ENCODE results near the gene PDZD7.

Gene PDZD7

GRCh38 chr10:101031128-101031795 is at the start of gene PDZD7, which contains the start of gene SFXN3:
PDZD7 (minus strand) TSS chr10:101031129; CDS start chr10:101030219, 910 bp downstream.
SFXN3 (plus strand) TSS chr10:101031234; CDS start chr10:101034695, 3,461 bp downstream.
- DNase-seq = peak; percentile 97 to 98

DNA sequence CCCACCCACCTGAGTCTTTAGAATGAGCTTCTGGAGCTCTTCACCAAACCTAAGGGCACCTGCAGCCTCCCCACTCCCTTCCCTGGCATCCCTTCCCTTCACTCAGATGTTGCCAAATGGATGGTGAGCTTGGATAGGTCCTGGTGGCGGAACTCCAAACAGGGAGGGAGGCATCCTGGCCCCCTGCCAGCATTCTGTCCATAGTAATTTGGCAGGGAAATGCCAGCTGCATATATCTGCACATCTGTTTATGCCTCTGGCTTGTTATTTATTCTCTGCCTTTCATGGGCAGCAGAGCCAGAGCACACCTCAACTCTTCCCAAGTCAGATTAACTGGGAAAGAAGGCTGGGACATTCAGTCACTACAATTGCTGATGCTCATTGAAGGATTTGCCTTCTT is 48.9 kb upstream of the PDZD7 start:
- no peak for DNase-seq

DNA sequence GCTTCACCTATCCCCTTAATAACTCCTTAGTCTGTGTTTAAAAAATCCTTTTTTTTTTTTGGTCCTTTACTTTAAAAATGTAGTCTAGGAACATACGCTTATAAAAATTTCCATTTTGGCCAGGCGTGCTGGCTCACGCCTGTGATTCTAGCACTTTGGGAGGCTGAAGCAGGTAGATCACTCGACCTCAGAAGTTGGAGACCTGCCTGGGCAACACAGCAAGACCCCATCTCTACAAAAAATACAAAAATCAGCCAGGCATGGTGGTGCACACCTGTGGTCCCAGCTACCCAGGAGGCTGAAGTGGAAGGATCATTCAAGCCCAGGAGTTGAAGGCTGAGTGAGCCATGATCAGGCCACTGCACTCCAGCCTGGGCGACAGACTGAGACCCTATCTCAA is 45.7 kb upstream of the PDZD7 start:
- DNase-seq = no peak

DNA sequence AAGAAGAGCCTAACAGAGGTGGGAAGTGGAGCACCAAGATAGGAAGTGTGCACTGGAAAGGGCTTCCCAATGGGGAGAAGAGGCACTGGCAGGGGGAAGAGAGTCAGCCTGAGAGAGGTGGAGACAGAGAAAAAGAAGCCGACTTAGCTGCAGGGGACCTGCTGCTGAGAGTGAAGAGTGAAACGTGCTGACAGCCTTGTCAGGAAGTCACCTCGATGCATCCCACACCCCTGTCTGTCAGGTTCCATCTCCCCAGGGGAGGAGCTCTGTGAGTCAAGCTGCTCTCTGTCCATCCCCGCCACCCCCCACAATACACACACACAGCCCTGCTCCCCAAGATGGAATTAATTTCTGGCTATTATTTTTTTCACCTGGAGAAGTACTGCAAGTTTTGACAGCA is 44.8 kb upstream of the PDZD7 start:
- DNase-seq = no peak

DNA sequence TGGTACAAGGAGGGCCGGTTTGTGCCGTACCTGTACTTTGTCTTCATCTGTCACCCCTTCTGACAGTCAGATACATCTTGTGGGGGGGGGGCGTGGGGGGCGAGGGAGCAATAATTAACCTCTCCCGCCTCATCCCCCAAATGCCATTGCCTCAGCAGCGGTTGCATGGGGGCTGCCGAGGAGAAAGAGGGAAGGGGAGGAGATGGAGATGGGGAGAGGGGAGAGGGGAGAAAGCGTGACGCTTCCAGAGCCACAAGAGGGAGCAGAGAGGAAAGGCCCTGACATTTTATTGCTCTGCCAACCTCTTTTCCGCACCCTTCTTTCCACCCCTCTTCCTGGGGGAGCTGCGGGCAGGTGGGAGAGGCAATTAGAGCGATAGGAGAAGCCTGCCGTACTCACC is 42.7 kb upstream of the PDZD7 start:
- DNase-seq = no peak

DNA sequence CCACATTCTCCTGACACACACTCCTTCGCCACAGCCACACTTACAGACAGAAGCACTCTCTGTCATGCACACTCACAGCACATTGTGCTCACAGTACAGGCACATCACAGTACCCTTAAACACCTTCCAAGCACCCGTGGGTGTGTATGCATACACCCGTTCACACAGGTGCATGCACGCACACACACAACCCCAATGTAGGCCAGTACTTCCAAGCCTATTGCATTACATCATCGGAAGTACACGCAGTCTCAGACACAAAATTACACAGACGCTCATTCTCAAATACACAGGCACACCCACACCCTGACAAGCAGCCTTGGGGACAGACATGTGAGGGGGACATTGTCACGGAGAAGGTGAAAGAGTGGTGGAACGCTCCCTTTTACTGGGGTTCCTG is 42.0 kb upstream of the PDZD7 start:
- DNase-seq = no peak

- no peak for DNase-seq
Observed at GRCh38 chr10:101071885-101072433, 41.0 kb upstream of the PDZD7 start.

DNA sequence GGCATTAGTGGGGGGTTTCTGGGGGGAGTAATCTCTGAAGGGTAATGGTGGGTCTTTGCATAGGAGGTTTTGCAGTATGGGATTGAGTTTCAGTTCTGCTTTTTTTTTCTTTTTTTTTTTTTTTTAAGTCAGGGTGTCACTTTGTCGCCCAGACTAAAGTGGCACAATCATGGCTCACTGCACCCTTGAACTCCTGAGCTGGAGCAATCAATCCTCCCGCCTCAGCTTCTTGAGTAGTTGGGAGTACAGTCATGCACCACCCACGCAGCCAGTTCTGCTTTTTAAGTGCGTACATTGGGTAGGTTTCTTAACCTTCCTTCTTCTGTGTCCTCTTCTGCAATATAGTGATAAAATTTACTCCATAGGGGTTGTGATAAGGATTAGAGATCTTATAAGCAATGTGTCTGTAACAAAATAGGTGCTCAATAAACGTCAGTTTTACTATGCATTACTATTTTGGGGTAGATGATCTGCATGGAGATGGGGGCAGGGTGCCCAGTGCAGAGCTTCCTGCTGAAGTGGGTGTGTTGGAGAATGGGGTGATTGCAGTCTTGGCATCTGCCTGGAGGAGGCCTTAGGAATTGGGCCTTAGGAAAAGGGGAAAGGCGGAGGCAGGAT is 40.4 kb upstream of the PDZD7 start:
- DNase-seq = peak in 1 of 2 donors; percentile 46

- DNase-seq = no peak
Observed at GRCh38 chr10:101070098-101070497, 39.2 kb upstream of the PDZD7 start.

DNA sequence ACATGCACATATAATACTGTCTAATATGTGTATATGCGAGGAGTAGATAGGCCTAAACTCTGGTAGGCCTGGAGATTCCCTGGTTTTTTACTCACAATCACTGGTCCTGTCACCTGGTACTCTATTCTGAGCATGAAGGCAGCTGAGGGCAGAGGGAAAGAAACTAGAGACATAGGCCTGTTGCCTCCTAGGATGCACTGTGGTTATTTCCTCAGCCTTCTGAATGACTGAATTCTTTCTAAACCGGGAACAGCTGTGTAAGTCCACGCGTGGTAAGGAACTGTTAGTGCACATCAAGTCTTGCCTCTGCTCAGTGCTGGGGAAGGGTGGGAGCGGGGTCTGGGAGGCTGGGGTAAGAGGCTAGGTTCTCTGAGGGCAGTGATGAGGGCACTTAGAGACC is 38.5 kb upstream of the PDZD7 start:
- no peak for DNase-seq

DNA sequence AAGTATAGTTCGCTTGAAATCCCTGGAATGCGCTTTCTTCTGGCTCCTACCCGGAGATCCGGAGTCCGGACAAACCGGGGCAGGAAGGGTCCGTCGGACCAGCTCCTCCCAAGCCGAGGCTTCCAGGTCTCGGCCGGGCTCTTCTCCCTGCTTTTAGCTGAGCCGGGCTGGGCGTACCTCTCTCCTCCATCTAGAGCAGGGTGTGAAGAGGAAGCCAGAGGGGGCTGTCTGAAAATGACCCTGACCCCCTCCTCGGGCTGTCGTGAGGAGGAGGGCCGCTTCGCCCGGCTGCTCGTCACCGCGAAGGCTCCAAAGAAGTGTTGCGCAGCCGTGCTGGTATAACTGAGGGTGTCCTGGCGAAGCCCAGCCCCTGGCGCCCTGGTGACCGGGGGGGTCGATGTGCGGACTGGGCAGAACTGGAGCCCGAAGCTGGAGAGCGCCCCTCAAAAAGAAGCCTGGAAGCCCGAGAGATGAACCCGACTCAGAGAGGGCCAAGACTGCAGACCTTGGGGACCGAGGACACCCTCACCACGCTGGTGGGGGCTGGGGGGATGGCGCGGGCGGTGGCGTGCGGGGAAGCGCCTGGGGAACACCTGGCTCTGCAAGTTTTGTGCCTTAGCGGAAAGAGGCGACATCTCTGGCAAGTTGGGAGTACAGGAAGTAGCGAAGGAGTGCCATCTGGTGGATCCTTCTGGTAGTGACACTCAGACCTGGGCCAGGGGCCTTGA is 36.6 kb upstream of the PDZD7 start:
- DNase-seq = peak; percentile 83 to 85

DNA sequence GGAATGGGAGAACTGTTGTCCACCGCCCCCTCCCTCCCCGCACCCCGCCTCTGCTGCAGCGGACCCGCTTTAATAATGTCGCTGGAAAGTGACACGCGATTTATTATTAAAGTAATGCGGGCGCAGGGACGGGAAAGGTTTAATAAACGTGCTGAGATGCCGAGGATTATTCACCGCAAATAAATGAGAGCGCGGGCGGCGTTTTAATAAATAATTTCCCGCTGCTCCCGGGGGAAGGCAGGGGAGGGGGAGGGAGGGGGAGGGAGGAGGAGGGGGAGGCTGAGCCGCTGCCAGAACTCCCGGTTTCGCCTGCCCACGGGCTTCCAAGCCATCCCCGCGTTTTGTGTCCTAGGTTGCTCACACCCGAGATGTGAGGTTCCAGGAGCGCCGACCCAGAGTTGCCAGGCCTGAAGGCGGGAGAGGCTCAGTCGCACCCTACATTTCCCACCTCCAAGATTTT is 36.0 kb upstream of the PDZD7 start:
- DNase-seq = peak in 1 of 2 donors; percentile 20

GRCh38 chr10:101066146-101066895 is 35.4 kb upstream of the PDZD7 start:
- peak; percentile 41 to 55 for DNase-seq

GRCh38 chr10:101065481-101066145 is 34.7 kb upstream of the PDZD7 start:
- no peak for DNase-seq

GRCh38 chr10:101064415-101065030 is 33.6 kb upstream of the PDZD7 start:
- DNase-seq = no peak

- no peak for DNase-seq
Observed at GRCh38 chr10:101063548-101064414, 32.9 kb upstream of the PDZD7 start.

- DNase-seq = no peak
Observed at GRCh38 chr10:101063050-101063525, 32.2 kb upstream of the PDZD7 start.

- DNase-seq = peak; percentile 59 to 71
Observed at GRCh38 chr10:101062232-101063049, 31.5 kb upstream of the PDZD7 start.

DNA sequence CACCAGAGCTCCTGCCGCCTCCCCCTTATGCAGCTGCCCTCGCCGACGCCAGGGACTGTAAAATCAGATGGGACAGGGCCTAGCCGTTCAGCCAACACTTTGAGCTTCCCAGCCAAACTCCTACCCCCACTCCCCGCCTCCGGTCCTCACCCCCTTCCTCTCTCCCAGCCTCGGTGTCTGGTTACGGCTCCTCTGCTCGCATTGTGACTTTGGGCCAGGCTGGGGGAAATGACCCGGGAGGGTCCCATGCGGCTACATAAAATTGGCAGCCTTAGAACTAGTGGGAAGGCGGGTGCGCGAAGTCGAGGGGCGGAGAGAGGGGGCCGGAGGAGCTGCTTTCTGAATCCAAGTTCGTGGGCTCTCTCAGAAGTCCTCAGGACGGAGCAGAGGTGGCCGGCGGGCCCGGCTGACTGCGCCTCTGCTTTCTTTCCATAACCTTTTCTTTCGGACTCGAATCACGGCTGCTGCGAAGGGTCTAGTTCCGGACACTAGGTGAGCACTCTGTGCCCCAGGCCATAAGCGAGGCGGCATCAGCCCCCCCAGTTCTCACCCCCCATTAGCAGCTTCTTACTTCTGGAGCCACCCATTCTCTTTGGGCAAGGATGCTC is 30.8 kb upstream of the PDZD7 start, which contains the start of gene KAZALD1:
Gene KAZALD1, plus strand, starts transcription at position 366 of the 608 bp plus-strand sequence. CDS start 604 bp downstream, outside the sequence.
- DNase-seq = no peak

Measured in stimulated activated CD4-positive, alpha-beta T cell treated with anti-CD3 and anti-CD28 coated beads, Interleukin-2, amount 100 ng/mL, for 24 hours (primary cell).